OCI-LY7 (cell line): ENCODE results near the gene UBE3D. TPM values are rescaled to one million over a fixed set of nuclear protein-coding genes. Genes with fewer than 3 reads are reported as not detected.

Experiments
- BruUV-seq: library from RNA; stranded (reverse); fragments of 400-500 nt; replicated peaks from 2 replicates; lab custom pipeline; 2021; lab: Mats Ljungman, UMichigan
- CTCF ChIA-PET: fragments of 300-600 bp; sonication (Branson Sonifier 250); formaldehyde crosslinking; loops from one replicate; lab custom pipeline; 2022; ENCODE audit warnings: antibody characterized with exemption; ENCODE audit not compliant: unreplicated experiment; lab: Charles Lee
- POLR2A ChIA-PET: fragments of 300-600 bp; sonication (Branson Sonifier 250); formaldehyde crosslinking; loops from one replicate; lab custom pipeline; 2022; ENCODE audit warnings: antibody characterized with exemption; lab: Charles Lee
- DNase-seq: peaks from one replicate; pipeline ENCODE4 v3.0.0-alpha.2; 2015; ENCODE audit warnings: low spot score
- H2AFZ ChIP-seq: fragments of 200-600 bp; sonication (generic), shearing (Covaris generic); 2 replicates; pipeline ENCODE4 v1.6.1; 2014; ENCODE audit warnings: mild to moderate bottlenecking, antibody characterized with exemption, low read length, moderate library complexity
- H3K27ac ChIP-seq: fragments of 200-600 bp; sonication (generic); 2 replicates; pipeline ENCODE4 v1.5.1; 2014; ENCODE audit warnings: mixed run types, low read depth, mild to moderate bottlenecking, moderate library complexity, low read length, inconsistent platforms; ENCODE audit not compliant: poor library complexity, severe bottlenecking
- H3K36me3 ChIP-seq: fragments of 200-600 bp; sonication (generic); 2 replicates; pipeline ENCODE4 v1.6.1; 2014; ENCODE audit warnings: mild to moderate bottlenecking, antibody characterized with exemption, low read length, moderate library complexity, mixed read lengths; ENCODE audit not compliant: insufficient read depth
- H3K4me1 ChIP-seq: fragments of 200-600 bp; sonication (generic); 2 replicates; pipeline ENCODE4 v1.5.1; 2014; ENCODE audit warnings: mild to moderate bottlenecking, low read length; ENCODE audit not compliant: insufficient read depth, poor library complexity, severe bottlenecking
- H3K4me2 ChIP-seq: fragments of 200-600 bp; sonication (generic); 2 replicates; pipeline ENCODE4 v1.6.1; 2014; ENCODE audit warnings: mild to moderate bottlenecking, low read length
- H3K4me3 ChIP-seq: fragments of 200-600 bp; sonication (generic); 2 replicates; pipeline ENCODE4 v1.5.1; 2014; ENCODE audit warnings: mild to moderate bottlenecking, low read depth, low read length; ENCODE audit not compliant: poor library complexity, severe bottlenecking
- H3K79me2 ChIP-seq: fragments of 200-600 bp; sonication (generic); 2 replicates; pipeline ENCODE4 v1.6.1; 2016; ENCODE audit warnings: low read depth, mild to moderate bottlenecking, low read length, moderate library complexity, mixed read lengths; ENCODE audit not compliant: insufficient read depth
- H3K9me2 ChIP-seq: fragments of 200-600 bp; sonication (generic); 2 replicates; pipeline ENCODE4 v1.6.1; 2016; ENCODE audit warnings: mild to moderate bottlenecking, low read length, mixed read lengths; ENCODE audit not compliant: insufficient read depth
- H3K9me3 ChIP-seq: fragments of 200-600 bp; sonication (generic); 2 replicates; pipeline ENCODE4 v1.6.1; 2014; ENCODE audit warnings: mild to moderate bottlenecking, mixed run types, low read length, mixed read lengths
- H4K20me1 ChIP-seq: fragments of 200-600 bp; sonication (generic); 2 replicates; pipeline ENCODE4 v1.6.1; 2014; ENCODE audit warnings: mild to moderate bottlenecking, antibody characterized with exemption, low read length, moderate library complexity, mixed read lengths; ENCODE audit not compliant: insufficient read depth
- EZH2phosphoT487 ChIP-seq: fragments of 200-600 bp; sonication (generic); IDR thresholded peaks from 2 replicates; pipeline ENCODE4 v1.6.1; 2018; ENCODE audit warnings: low read depth, borderline replicate concordance, mild to moderate bottlenecking, mixed run types, antibody characterized with exemption, low read length, moderate library complexity, mixed read lengths
- intact Hi-C: fragments of 100-400 bp; cut with micrococcal nuclease; formaldehyde crosslinking; loops from one replicate; pipeline ENCODE4 v1.10.0; 2022; ENCODE audit not compliant: unreplicated experiment
- total RNA-seq, 2 experiments: library from RNA; depleted of rRNA in 1 of 2; stranded (reverse); fragments of >200 nt in 1 of 2; shearing (Covaris generic) in 1 of 2; gene quantifications; 2 replicates each; pipeline ENCODE4 v1.2.3, GENCODE V29; 2014 to 2022
- TF ChIP-seq, protein P1 (sequence below): fragments of 200-600 bp; sonication (generic); conservative IDR thresholded peaks from 2 replicates; pipeline ENCODE4 v1.5.1; 2014; ENCODE audit warnings: mild to moderate bottlenecking, antibody characterized with exemption, low read length, moderate library complexity, mixed read lengths

Gene UBE3D
- total RNA-seq, 2 experiments from 2014 or later = 11.0 to 15.1 TPM

DNA sequence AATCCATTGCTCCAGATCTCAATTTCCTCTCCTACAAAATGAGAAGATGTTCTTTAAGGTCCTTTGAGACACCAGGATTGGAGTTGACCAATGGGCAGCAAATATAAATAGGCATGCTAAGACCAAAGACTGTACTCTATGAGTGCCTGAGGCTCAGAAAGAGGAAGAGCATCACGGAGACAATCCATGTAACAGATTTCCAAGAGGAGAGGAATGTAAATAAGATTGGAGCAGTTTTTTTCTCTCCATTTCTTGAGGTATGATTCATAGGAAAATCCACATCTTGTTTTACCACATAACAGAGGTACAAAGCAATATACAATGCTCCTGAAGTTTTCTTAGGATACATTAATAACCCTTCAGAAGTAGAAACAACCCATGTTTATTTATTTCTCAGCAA, 109.8 kb downstream of the UBE3D start:
- POLR2A ChIA-PET = no interaction called here
- TF ChIP-seq, protein P1, sequence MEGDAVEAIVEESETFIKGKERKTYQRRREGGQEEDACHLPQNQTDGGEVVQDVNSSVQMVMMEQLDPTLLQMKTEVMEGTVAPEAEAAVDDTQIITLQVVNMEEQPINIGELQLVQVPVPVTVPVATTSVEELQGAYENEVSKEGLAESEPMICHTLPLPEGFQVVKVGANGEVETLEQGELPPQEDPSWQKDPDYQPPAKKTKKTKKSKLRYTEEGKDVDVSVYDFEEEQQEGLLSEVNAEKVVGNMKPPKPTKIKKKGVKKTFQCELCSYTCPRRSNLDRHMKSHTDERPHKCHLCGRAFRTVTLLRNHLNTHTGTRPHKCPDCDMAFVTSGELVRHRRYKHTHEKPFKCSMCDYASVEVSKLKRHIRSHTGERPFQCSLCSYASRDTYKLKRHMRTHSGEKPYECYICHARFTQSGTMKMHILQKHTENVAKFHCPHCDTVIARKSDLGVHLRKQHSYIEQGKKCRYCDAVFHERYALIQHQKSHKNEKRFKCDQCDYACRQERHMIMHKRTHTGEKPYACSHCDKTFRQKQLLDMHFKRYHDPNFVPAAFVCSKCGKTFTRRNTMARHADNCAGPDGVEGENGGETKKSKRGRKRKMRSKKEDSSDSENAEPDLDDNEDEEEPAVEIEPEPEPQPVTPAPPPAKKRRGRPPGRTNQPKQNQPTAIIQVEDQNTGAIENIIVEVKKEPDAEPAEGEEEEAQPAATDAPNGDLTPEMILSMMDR = no peak
- TF ChIP-seq EZH2phosphoT487 = no peak
- H3K9me3 ChIP-seq = no peaks in the 10 kb centered on the region
- H3K9me2 ChIP-seq = no peaks in the 10 kb centered on the region
- H3K4me2 ChIP-seq = peak overlapping the region; percentile 49; the same call in 1 of the 2 replicates
- intact Hi-C loops = no loop called here
- BruUV-seq = no TSS peak
- H4K20me1 ChIP-seq = no peaks in the 10 kb centered on the region
- no peak overlapping the region for H2AFZ ChIP-seq
- H3K79me2 ChIP-seq = no peaks in the 10 kb centered on the region
- DNase-seq = no peak
- peaks cover 33% of the 10 kb centered on the region for H3K4me1 ChIP-seq
- H3K4me3 ChIP-seq = no peak overlapping the region
- CTCF ChIA-PET = no interaction called here
- peak overlapping the region; percentile 43 for H3K27ac ChIP-seq
- H3K36me3 ChIP-seq = peaks cover 20% of the 10 kb centered on the region

DNA sequence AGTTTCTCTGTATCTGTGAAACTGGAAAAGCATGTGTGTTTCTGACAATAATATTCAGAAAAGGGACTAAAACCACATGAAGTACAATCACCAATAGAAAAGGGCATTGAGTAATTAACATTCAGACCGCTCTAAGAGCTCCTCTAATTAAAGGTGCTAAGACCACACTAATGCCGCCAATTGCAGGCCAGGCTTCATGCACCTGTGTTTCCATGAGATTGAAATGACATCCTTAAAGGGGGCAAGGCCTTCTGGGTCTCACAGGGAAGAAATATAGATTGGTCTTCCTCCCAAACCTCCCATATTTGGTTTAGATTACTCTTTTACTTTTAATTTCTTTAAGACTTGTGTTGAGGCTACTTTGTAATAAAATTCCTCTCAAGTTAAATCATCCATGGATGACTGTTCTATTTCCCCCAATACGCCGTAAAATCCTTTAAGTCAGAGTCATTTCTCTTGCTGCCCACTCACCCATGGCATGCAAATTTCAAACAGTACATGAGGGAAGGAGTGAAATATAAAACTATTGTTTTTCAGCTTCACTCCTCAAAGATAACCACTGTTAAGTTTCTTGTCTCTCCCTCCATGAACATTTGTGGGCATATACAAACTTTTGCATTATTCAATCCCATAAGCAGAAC, 110.6 kb downstream of the UBE3D start:
- Histone ChIP-seq H2AFZ (0 out of 2 replicates have a peak overlapping the region, but pooled peaks have one; percentile 8), H3K4me3 (no peak overlapping the region), H3K9me3 (no peaks in the 10 kb centered on the region), H3K36me3 (peaks cover 20% of the 10 kb centered on the region), H3K4me1 (peaks cover 33% of the 10 kb centered on the region), H3K4me2 (peak overlapping the region; percentile 49), H3K27ac (peak overlapping the region; percentile 43), H3K79me2 (no peaks in the 10 kb centered on the region), H4K20me1 (no peaks in the 10 kb centered on the region), H3K9me2 (no peaks in the 10 kb centered on the region)
- TF ChIP-seq, protein P1 = no peak
- no peak for TF ChIP-seq EZH2phosphoT487
- ChIA-PET POLR2A (interaction anchor here (1.7 kb wide), 1 partner anchor 11 kb away, joined by 4 read pairs; no protein-coding TSS in a partner anchor), CTCF (no interaction called here)
- intact Hi-C loops = no loop called here
- no TSS peak for BruUV-seq
- DNase-seq = peak; percentile 48

DNA sequence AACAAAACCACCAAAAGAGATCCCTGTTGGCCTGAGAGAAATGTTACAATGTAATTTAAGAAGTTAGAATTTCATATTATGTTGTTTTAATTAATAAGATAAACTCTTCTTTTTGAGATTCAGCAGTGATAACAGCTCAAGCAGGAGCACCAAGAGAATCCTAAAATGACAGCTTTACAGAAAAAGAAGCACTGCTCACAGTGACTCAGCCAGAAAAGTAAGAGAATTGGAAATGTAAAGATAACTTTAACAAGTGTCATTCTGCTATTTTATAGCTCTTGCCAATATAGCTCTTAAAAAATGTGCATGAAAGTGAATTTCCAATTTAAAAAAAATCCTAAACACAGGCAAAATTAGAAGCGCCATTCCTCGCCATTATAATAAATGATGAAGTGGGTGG, 111.3 kb downstream of the UBE3D start:
- Histone ChIP-seq H3K4me1 (peaks cover 33% of the 10 kb centered on the region), H3K9me3 (no peaks in the 10 kb centered on the region), H3K79me2 (no peaks in the 10 kb centered on the region), H4K20me1 (no peaks in the 10 kb centered on the region), H3K36me3 (peaks cover 20% of the 10 kb centered on the region), H3K27ac (peak overlapping the region; percentile 43), H3K9me2 (no peaks in the 10 kb centered on the region), H3K4me2 (peak overlapping the region; percentile 49), H3K4me3 (no peak overlapping the region), H2AFZ (no peak overlapping the region)
- BruUV-seq = no TSS peak
- ChIA-PET CTCF (no interaction called here), POLR2A (interaction anchor here (0.7 to 1.7 kb wide), 2 partner anchors 10 to 19 kb away, joined by 3 to 4 read pairs; no protein-coding TSS in a partner anchor)
- intact Hi-C loops = no loop called here
- DNase-seq = no peak
- TF ChIP-seq, protein P1 = no peak
- TF ChIP-seq EZH2phosphoT487 = no peak
